Spleen (tissue), 7 donors: ENCODE results near the gene TSPOAP1.

ENCODE experiments used
- CTCF ChIP-seq, 11 experiments: fragments of 200-600 bp in 7 of 11; fragments of 450-650 bp in 4 of 11; sonication (generic) in 4 of 11; IDR thresholded peaks in 8 of 11; conservative IDR thresholded peaks in 3 of 11; 1 replicate in 7 of 11; 2 replicates in 4 of 11; pipeline versions ENCODE4 v1.4.0 to v1.8.0; 2016 to 2021; ENCODE audit warnings: antibody characterized with exemption in 11 of 11, inconsistent platforms in 4 of 11, mild to moderate bottlenecking in 1 of 11
- POLR2A ChIP-seq, 3 donors: fragments of 450-650 bp; IDR thresholded peaks; one replicate each; pipeline ENCODE4 v1.5.1; 2017; ENCODE audit warnings: antibody characterized with exemption in 3 of 3, mild to moderate bottlenecking in 1 of 3
- POLR2AphosphoS5 ChIP-seq, 3 donors: sonication (generic); formaldehyde crosslinking; IDR thresholded peaks; one replicate each; pipeline ENCODE4 v1.5.1; 2017; ENCODE audit warnings: antibody characterized with exemption in 3 of 3
- donor health status: DM: no; HTN: no; CAD: no; lungs with moderate emphysema.
- donor health status: DM: no; HTN: no; CAD: no.
- donor health status: DM: no; HTN: no; CAD: no.

- TF ChIP-seq POLR2A (IDR thresholded peaks at IDR 0.05) = no peak
- TF ChIP-seq CTCF (IDR thresholded peaks at IDR 0.05 in 8 of 11, conservative IDR thresholded peaks at IDR 0.05 in 3 of 11) = no peak
- peak in 1 of 3 donors; percentile 58 for TF ChIP-seq POLR2AphosphoS5 (IDR thresholded peaks at IDR 0.05)
Measured at GRCh38 chr17:58279016-58279711, 49.4 kb downstream of the TSPOAP1 start.
